Stimulated activated CD8-positive, alpha-beta memory T cell treated with anti-CD3 and anti-CD28 coated beads, Interleukin-12 subunit alpha, Interleukin-12 subunit beta, amount 100 ng/mL, for 4 hours (primary cell): ENCODE results near the gene RPL14.
A peak's percentile ranks its signal among the peaks of the same experiment; 100 is the strongest.

Experiments
- DNase-seq: peaks from one replicate; pipeline ENCODE4 v3.0.0-alpha.2; 2020; ENCODE audit warnings: low read depth

Gene RPL14

DNA sequence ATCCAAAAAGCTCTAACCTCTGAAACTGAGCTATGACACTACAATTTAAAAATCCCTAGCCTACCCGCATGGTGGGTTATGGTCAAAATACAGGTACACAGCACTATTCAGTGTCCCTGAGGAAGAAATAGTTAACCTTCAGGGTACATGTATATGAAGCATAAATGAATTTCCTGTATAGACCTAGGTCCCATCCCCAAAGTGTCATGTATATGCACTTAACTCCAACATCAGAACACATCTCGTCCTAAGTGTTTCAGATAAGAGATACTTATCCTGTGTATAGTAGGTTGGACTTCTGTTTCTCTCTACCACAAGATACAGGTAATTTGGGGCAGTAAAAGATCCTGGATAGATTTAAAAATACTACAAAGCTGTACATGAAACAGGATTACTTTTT is 6.4 kb downstream of the RPL14 start:
- DNase-seq, result no peak

DNA sequence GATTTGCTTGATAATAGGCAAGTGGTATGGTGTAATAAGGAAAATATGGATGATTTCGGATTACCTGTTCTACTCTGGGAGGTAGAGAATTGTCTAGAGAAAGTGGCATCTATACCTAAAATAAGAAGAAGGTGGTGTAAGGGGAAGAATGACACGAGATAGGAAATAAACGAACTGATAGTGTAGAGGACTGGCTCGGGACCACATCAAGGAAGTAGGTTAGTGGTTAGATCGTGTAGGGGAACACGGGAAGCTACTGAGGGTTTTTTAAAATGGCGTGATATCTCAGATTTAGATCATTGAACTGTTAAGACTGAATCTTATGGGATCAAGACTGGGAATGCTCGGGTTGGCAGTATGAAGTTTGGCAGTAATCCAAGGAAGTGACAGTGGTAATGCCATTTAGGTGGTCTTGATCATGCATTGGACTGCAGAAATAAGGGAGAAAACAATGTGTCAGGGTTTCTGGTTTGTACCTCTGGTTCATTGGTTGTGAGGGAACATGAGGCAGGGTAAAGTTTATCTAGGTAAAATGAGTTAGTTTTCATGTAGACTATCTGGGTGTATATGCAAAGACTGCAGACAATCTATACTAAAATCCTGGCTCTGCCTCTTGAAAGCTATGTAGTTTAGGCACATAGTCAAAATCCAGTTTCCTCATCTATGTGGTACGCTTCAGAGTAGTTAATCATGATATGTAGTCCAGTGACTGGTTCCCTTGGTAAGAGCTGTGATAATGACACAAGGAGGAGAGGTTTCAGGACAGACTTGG is 7.4 kb downstream of the RPL14 start:
- no peak for DNase-seq

DNA sequence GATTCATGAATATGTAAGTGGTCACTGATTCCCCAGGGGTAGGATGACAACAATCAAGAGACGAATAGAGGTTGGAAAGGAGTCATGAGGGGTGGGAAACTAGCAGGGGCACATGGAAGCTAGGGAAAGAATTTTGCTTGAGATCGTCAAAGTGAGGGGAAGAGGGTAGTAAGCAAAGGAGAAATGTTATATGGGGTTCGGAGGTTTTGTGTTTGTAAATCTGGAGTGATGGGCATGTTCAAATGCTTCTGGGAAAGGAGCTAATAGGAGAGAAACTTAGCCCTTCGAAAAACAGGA is 7.9 kb downstream of the RPL14 start:
- DNase-seq, result no peak

DNA sequence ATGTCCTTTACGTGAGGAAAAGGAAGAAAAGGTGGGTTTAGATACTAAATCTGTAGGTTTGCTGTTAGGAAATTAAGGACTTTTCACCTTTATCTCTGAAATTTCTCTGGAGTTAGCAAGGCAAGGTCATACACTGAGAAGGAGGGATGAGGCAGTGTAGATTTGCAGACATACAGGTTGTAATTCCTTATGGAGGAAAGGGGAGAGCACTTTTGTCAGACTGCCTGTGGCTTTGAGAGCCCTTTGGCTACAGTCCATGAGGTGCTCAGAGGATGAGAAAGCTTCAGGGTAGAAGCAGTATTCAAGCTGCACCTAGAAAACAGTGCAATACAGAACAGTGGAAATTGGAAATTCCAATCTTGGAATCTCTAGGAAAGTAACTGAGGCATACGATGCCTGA is 8.3 kb downstream of the RPL14 start:
- no peak for DNase-seq

DNA sequence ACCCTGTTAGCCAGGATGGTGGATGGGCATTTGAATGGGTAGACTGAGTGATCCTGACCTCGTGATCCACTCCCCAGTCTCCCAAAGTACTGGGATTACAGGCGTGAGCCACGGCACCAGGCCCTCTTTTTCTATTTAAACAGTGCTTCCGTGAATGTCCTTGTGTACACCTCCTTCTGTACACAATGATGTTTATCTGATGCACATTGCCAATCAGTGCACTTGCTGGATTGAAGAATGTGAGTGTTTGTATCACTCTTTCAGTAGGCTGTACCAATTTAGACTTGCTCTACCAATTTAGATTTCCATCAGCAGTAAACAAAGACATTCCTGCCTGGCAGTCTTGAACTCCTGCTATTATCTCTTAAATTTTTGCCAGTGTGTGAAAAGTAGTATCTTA is 10.9 kb downstream of the RPL14 start:
- no peak for DNase-seq

DNA sequence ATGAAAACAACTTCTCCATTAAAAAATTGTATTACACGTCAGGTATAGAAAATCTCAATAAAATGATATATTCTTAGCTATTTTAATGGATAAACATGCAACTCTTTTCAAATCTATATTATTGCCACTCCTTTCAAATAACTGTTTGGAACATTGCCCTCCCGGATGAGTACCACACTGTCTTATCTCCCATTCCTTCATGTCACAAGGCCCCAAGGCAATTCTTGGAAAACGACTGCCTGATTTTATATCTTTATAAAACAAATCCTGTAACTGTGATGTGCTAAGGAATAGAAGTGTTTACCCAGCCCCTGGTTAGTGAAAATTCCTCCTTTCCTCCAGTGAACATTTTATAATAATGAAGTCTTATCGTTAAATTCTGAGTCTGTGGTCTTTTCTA is 13.6 kb downstream of the RPL14 start:
- DNase-seq, result no peak

DNA sequence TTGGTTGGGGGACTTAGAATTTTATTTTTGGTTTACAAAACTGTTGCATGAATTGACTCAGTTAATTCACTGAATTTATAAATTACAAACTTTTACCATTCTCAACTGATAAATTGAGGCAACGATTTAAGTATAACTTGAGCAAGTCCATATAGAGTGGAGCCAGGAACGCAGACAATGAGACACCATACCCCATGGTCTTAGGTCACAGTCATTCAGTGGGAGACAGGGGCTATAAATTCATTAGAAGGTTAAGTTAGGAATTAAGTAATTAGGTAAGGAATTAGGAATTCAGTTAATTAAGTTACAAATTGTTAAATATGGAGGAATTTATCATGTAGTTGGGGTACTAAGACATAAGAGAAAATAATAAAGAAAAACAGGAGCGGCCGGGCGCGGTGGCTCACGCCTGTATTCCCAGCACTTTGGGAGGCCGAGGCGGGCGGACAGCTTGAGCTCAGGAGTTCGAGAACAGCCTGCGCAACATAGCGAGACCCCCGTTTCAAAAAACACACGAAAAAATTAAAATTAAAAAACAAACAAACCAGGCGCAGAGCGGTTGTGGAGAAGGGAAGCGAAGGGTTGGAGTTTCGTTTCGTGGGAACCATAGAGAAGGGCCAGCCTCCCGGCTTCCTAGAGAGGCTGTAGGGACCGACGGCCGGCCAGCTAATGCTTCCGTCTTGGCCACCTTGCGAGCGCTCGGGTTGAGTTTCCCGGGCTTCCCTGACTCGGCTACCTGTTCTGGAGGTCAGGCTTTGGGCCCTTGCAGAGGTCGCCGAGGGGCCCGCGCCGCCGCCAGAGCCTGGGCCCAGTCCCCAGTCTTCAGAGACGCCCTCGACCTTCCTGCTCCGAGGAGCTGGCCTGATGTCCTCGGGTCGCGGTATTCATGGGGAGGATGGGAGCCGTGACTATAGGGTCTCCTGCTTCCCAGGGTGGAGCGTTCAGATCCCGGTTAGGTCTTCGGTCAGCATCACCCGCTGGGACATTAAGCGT is 19.6 kb downstream of the RPL14 start, which contains the start of gene ZNF619:
TSS of gene ZNF619 (plus strand) at position 645 of the 993 bp plus-strand sequence. CDS start 858 bp downstream, outside the sequence.
- DNase-seq, result peak; percentile 33

DNA sequence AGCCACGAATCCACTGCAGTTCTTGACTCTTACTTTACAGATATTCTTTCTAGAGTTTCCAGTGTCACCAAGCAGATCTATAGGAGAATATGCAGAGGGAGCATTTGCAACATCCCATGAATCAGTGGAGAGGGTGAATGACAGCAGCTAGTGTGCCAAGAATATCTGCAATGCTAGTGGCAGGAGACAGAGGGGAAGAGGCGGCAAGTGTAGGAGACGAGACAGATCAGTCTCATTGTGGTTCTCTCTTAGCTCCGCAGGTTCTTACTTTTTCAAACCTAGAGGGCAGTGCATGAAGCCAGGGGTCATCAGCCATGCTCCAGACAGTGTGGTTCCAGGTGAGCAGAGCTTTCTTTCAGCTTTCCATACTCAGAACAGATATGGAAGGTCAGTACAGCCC is 20.5 kb downstream of the RPL14 start:
- DNase-seq, result no peak

DNA sequence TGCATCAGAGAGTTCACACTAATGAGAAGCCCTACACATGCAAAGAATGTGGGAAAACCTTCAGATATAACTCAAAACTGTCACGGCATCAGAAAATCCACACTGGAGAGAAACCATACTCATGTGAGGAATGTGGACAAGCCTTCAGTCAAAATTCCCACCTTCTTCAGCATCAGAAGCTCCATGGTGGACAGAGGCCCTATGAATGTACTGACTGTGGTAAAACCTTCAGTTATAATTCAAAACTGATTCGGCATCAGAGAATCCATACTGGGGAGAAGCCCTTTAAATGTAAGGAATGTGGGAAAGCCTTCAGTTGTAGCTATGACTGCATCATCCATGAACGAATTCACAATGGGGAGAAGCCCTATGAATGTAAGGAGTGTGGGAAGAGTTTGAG is 30.0 kb downstream of the RPL14 start:
- no peak for DNase-seq

DNA sequence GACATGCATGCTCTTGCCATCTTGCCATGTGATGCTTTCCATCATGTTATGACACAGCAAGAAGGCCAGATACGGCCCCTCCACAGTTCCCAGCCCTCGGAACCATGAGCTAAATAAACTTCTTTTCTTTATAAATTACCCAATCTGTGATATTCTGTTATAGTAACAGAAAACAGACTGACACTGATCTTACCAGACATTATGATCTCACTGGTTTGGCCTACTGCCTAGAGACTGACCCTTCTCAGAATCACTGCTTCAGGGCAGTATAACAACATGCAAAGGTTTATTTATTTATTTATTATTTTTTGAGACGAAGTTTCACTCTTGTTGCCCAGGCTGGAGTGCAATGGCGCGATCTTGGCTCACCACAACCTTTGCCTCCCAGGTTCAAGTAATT is 33.8 kb downstream of the RPL14 start:
- no peak for DNase-seq

DNA sequence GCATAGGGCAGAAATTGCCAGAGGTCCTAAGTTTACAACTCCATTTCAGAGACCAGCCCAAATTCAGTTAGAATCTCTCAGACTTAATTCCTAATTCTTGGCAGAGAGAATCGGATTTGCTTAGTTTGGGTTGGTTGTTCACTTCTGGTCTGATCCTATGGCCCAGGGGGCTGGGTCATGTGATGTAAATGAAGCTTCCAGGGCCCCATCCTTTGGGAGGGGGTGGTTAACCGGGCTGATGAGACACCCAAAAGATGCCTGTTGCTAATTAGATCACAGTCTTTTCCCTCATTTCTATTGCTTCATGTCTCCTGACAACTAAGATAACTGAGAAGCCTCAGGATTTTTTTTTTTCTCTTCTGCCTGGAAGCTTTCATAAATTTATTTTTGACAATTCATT is 37.6 kb downstream of the RPL14 start:
- DNase-seq, result no peak

DNA sequence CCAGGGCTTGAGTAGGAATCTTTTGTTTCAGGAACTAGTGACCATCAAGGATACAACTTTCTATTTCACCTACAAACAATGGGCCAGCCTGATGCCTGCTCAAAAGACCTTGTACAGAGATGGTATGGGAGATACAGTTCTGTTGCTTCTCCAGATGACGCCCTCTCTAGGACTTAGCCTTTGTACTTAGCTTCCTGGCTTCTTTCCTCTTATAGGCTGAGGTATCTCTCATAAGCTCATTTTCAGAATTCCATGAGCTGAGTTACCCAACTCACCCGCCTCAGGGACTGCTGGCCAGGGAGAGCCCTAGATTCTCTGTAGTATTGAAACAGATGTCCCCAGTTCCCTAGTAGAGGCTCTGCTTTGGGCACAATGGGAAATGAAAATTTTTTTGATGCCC is 40.1 kb downstream of the RPL14 start:
- no peak for DNase-seq

DNA sequence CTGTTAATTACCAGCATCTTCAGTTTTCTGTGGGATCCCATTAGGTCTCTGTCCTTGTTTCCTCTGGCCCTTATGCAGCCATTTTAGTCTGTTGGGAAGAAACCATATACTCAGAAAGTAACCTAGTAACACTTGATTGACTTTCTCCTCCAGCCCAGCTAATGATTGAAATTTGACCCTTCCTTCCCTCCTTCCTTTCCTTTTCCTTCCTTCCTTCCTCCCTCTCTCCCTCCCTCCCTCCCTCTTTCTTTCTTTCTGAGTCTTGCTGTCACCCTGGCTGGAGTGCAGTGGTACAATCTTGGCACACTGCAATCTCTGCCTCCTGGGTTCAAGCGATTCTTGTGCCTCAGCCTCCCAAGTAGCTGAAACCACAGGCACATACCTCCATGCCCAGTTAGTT is 42.8 kb downstream of the RPL14 start:
- DNase-seq, result no peak

DNA sequence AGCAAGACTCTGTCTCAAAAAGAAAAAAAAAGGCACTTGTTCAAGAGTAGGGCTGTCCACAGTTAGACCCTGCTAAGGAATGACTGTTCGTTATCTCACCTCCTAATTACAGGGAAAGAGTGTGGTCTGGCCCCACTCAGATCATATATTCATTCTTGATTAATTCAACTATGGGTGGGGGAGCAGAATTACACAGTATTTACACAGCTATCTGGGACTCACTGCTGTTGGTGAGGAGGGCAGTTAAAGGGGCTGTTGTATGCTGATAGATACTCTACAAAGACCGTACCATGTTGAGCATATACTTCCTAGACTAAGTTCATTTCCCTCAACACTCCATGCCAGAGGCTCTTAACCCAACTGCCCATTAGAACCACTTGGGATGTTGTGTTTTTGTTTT is 44.9 kb downstream of the RPL14 start:
- no peak for DNase-seq

DNA sequence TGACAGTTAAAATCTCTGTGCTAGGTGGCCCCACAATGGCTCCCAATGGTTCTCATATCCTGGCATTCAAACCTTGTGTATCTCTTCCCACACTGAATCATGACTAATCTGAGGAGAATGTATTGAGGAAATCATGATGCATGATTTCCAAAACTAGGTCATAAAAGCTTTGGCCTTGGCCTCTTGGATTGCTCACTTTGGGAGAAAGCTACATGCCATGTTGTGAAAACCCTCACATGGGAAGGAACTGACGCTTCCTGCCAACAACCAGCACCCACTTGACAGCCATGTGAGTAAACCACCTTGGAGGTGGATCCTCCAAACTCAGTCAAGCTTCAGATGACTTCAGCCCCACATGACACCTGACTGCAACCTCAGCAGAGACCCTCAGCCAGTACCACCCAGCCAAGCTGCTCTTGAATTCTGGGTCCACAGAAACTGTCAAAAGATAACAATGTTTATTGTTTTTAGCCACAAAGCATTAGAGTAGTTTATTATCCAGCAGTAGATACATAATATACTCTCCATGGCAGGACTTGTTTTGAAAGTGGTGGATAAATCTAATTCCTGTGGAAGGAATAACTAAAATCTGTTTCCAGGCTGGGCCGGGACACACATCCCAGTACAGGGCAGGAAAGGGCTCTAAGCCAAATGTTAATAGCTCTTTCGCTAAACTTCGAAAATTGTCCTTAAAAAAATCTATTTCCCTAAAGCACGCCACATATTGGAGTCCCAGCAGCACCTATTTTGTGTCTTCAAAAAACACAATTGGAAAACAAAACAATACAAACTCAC is 47.7 kb downstream of the RPL14 start:
- DNase-seq, result no peak

DNA sequence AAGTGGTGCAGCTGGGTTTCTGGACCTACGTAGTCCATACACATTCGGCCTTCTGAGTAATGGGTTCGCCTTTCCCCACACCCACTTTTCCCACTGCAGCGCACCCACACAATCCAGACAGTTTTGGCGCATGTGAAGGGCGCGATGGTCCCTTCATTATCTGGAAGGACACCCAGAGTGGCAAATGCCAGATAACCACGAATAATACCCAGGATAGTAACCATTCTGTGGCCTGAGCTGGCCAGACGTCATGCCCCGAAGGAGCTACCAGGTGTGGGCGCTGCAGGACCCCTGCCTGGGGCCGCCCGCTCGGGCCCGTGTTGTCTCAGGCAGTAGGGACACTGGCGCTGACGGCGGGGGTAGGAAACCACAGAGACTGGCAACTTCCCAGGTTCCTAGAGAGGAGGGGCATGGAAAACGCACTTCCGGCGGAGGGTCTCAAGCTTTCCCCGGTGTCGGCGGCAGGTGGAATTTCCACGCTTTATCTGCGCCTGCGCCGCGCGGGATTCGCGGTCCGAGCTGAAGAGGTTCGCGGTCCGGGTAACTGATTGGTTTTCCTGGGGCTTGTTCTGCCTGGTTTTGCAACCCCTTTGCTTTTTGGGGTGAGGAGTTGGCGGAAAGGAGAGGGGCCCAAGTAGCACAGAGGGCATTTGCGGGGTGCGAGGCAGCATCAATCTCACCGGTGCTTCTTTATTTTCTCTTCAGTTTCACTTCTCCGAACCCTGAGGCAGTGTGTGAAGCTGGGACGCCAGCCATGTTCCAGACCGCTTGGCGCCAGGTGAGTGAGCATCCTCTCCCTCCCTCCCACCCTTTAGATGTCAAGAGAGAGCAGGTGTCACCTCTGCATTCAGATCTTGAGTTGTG is 48.7 kb downstream of the RPL14 start, which contains the start of gene ZNF620:
TSS of gene ZNF620 (plus strand) at position 441 of the 864 bp plus-strand sequence. CDS start at position 755, 314 bp downstream.
- DNase-seq, result peak; percentile 39

DNA sequence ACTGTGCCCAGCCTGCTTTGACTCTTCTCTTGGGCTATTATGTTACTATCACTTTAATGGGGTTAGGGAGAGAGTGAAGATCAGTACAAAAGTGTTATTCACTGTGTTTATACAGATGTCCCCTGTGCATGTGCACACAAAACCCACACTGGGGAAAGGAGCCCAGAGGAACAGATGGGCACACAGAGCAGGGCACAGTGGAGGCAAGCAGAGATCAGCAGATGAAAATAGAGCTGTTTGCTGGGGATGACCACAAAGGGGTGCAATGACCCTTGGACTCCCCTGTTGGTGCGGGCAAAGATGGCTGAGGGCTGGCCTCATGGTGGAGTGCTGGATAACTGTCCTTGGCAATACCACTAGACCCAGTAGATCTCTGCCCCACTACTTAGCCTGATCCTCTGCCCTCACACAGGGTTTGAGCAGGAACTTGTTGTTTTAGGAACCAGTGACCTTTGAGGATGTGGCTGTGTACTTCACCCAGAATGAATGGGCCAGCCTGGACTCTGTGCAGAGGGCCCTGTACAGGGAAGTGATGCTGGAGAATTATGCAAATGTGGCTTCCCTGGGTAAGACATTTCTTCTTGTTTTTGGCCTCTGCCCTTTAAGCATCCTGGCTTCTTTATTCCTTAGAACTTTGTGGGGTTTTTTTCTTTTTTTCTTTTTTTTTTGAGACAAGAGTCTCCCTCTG is 54.0 kb downstream of the RPL14 start:
- DNase-seq, result no peak

DNA sequence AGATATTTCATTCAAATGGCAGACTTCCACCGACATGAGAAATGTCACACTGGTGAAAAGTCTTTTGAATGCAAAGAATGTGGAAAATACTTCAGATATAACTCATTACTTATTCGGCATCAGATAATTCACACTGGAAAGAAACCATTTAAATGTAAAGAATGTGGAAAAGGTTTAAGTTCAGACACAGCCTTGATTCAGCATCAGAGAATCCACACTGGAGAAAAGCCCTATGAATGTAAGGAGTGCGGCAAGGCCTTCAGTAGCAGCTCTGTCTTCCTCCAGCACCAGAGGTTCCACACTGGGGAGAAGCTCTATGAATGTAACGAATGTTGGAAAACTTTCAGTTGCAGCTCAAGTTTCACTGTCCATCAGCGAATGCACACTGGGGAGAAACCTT is 59.1 kb downstream of the RPL14 start:
- no peak for DNase-seq

DNA sequence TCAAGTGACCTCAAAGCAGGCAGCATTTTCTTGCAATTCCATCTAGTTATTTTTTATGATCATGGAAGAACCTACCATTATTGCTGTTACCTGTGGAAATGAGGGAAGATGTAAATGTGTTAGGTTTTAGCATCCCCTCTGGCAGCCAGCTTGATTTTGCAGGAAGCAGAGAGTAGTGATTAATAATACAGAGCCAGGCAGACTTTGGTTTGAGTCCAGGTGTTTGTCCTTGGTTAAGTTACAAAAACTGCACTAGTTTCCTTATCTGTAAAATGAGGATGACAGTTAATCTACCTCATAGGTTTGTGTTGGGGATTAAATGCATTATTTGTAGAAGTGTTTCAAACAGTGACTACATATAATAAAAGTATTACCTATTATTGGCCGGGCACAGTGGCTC is 60.9 kb downstream of the RPL14 start:
- DNase-seq, result no peak
